GM19239 (cell line): ENCODE measurements around the gene CC2D2A.
"Not testable (repeated sequence)": the region's sequence is repeated elsewhere in the genome, so short reads cannot be mapped to it uniquely, and the experiment has no call there.

Experiments
- DNase-seq: peaks from one replicate; pipeline ENCODE4 v3.0.0; 2011; ENCODE audit warnings: low spot score; ENCODE audit not compliant: insufficient read length
- FAIRE-seq: peaks from 2 replicates; lab custom pipeline; 2011; peaks lifted over from hg19 to GRCh38; lab: Jason Lieb, UNC

Gene CC2D2A

GRCh38 chr4:15605537-15605936, 135.9 kb downstream of the CC2D2A start:
- DNase-seq = no peak
- no peak for FAIRE-seq

GRCh38 chr4:15610855-15611254, 141.2 kb downstream of the CC2D2A start:
- FAIRE-seq = no peak
- DNase-seq = no peak

GRCh38 chr4:15612136-15612535, 142.5 kb downstream of the CC2D2A start:
- no peak for FAIRE-seq
- no peak for DNase-seq

GRCh38 chr4:15614891-15615290, 145.2 kb downstream of the CC2D2A start:
- not testable (repeated sequence) for DNase-seq, FAIRE-seq

- not testable (repeated sequence) for FAIRE-seq, DNase-seq
Measured at GRCh38 chr4:15617407-15617806, 147.7 kb downstream of the CC2D2A start.

GRCh38 chr4:15636818-15637217, 167.1 kb downstream of the CC2D2A start:
- no peak for DNase-seq
- FAIRE-seq = no peak

GRCh38 chr4:15638418-15638817, 168.7 kb downstream of the CC2D2A start:
- FAIRE-seq (peak; percentile 11), DNase-seq (no peak)

GRCh38 chr4:15648600-15648999, 178.9 kb downstream of the CC2D2A start:
- FAIRE-seq = peak; percentile 57
- no peak for DNase-seq

GRCh38 chr4:15649914-15650545, 180.3 kb downstream of the CC2D2A start:
- DNase-seq (no peak), FAIRE-seq (peak; percentile 96)
